IPS DF 6.9 (cell line): ENCODE data around the gene ZNFX1.

Experiments used
- DNase-seq: peaks from one replicate; pipeline ENCODE4 v3.0.0-alpha.2; 2013; ENCODE audit warnings: low read depth, low spot score
- H3K27ac ChIP-seq: one replicate; pipeline ENCODE4 v1.5.1; 2013; ENCODE audit warnings: low read length, control low read depth
- H3K27me3 ChIP-seq: 2 replicates; pipeline ENCODE4 v1.6.1; 2013; ENCODE audit warnings: mild to moderate bottlenecking, low read length; ENCODE audit not compliant: control insufficient read depth, insufficient read depth
- H3K36me3 ChIP-seq: 2 replicates; pipeline ENCODE4 v1.6.1; 2013; ENCODE audit warnings: low read length; ENCODE audit not compliant: control insufficient read depth, insufficient read depth
- H3K4me1 ChIP-seq: 2 replicates; pipeline ENCODE4 v1.6.1; 2013; ENCODE audit warnings: low read length; ENCODE audit not compliant: control insufficient read depth, insufficient read depth
- H3K4me3 ChIP-seq: 2 replicates; pipeline ENCODE4 v1.5.1; 2013; ENCODE audit warnings: mild to moderate bottlenecking, low read length
- H3K9me3 ChIP-seq: 2 replicates; pipeline ENCODE4 v1.6.1; 2013; ENCODE audit warnings: low read length, inconsistent platforms; ENCODE audit not compliant: control insufficient read depth, insufficient read depth
- WGBS: extraction: QIAGEN DNeasy Blood & Tissue Kit; methylation state at CpG from one replicate; pipeline ENCODE4 v1.1.7; 2013; ENCODE audit warnings: mixed read lengths, missing lambda C conversion rate; ENCODE audit not compliant: insufficient read length, insufficient coverage; 5-methylcytosine and 5-hydroxymethylcytosine counted together

ZNFX1 gene

GRCh38 chr20:49293122-49293521 is 15.3 kb upstream of the ZNFX1 start:
- Histone ChIP-seq H3K27ac (no peak overlapping the region), H3K4me1 (peaks cover 2% of the 10 kb centered on the region), H3K36me3 (peaks cover 16% of the 10 kb centered on the region; the same call in 1 of the 2 replicates), H3K9me3 (no peaks in the 10 kb centered on the region), H3K4me3 (no peak overlapping the region), H3K27me3 (no peaks in the 10 kb centered on the region)
- no peak for DNase-seq
- no CpG with 5 or more reads among the region's 6 CpGs for WGBS

DNA sequence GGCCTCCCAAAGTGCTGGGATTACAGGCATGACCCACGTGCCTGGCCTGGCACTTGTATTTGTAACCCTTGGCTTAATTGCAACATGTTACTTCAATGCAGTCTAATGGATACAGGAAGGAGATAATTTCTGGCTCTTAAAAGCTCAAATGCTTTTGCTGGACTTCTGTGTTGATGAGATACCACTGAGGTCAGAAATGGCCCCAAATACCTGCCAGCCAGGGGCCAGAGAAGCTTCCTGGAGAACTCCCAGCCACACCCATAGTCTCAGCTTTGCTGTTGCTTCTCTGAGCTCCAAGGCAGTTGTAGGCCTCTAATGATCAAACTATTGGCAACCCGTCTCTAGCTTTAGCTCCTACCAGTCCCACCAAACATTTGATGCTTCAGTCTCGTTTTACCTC is 14.2 kb upstream of the ZNFX1 start:
- H3K4me1 ChIP-seq: no peaks in the 10 kb centered on the region
- H3K27me3 ChIP-seq: no peaks in the 10 kb centered on the region
- H3K4me3 ChIP-seq: no peak overlapping the region
- DNase-seq: no peak
- no peak overlapping the region for H3K27ac ChIP-seq
- H3K9me3 ChIP-seq: no peaks in the 10 kb centered on the region
- WGBS: no CpG with 5 or more reads among the region's 3 CpGs
- peaks cover 24% of the 10 kb centered on the region; the same call in 1 of the 2 replicates for H3K36me3 ChIP-seq

- no CpG with 5 or more reads among the region's 1 CpG for WGBS
- Histone ChIP-seq H3K27ac (no peak overlapping the region), H3K36me3 (peaks cover 31% of the 10 kb centered on the region; the same call in 1 of the 2 replicates), H3K9me3 (no peaks in the 10 kb centered on the region), H3K4me3 (no peak overlapping the region), H3K27me3 (no peaks in the 10 kb centered on the region), H3K4me1 (no peaks in the 10 kb centered on the region)
- no peak for DNase-seq
Measured at GRCh38 chr20:49291200-49291599, 13.3 kb upstream of the ZNFX1 start.

DNA sequence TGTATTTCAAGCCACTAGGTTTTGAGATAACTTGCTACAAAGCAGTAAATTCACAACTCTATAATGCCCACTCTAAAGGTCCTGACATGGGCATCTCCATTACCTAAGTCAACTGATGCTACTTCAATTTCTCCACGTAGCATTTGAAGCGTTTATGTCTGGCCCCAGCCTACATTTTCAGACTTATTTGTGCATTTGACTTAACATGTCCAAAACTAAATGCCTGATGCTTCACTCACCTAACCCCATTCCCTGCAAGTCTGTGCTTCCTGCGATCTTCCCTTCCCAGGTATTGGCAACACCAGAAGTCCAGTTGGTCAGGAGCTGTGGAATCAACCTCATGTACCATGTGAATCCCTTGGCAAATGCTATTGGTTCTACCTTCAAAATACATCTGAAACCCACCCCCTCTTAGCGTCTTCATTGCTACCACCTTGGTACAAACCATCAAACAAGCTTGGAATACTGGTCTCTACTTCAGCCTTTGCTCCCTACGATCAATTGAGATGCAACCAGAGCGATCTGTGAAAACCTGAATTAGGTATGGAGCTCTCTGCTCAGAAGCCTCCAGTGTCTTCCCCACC is 12.8 kb upstream of the ZNFX1 start:
- WGBS: no CpG with 5 or more reads among the region's 6 CpGs
- H3K4me3 ChIP-seq: no peak overlapping the region
- H3K27me3 ChIP-seq: no peaks in the 10 kb centered on the region
- H3K4me1 ChIP-seq: no peaks in the 10 kb centered on the region
- no peaks in the 10 kb centered on the region for H3K9me3 ChIP-seq
- H3K27ac ChIP-seq: no peak overlapping the region
- peaks cover 36% of the 10 kb centered on the region; the same call in 1 of the 2 replicates for H3K36me3 ChIP-seq
- no peak for DNase-seq

GRCh38 chr20:49288784-49289696 is 11.2 kb upstream of the ZNFX1 start:
- Histone ChIP-seq H3K4me3 (no peak overlapping the region), H3K9me3 (no peaks in the 10 kb centered on the region), H3K27me3 (no peaks in the 10 kb centered on the region), H3K4me1 (no peaks in the 10 kb centered on the region), H3K36me3 (peaks cover 45% of the 10 kb centered on the region; the same call in 1 of the 2 replicates), H3K27ac (no peak overlapping the region)
- WGBS: no CpG with 5 or more reads among the region's 10 CpGs
- DNase-seq: no peak

GRCh38 chr20:49288250-49288751 is 10.4 kb upstream of the ZNFX1 start:
- Histone ChIP-seq H3K27me3 (no peaks in the 10 kb centered on the region), H3K9me3 (no peaks in the 10 kb centered on the region), H3K27ac (no peak overlapping the region), H3K36me3 (peaks cover 52% of the 10 kb centered on the region; the same call in 1 of the 2 replicates), H3K4me3 (no peak overlapping the region), H3K4me1 (no peaks in the 10 kb centered on the region)
- no peak for DNase-seq
- no CpG with 5 or more reads among the region's 2 CpGs for WGBS

DNA sequence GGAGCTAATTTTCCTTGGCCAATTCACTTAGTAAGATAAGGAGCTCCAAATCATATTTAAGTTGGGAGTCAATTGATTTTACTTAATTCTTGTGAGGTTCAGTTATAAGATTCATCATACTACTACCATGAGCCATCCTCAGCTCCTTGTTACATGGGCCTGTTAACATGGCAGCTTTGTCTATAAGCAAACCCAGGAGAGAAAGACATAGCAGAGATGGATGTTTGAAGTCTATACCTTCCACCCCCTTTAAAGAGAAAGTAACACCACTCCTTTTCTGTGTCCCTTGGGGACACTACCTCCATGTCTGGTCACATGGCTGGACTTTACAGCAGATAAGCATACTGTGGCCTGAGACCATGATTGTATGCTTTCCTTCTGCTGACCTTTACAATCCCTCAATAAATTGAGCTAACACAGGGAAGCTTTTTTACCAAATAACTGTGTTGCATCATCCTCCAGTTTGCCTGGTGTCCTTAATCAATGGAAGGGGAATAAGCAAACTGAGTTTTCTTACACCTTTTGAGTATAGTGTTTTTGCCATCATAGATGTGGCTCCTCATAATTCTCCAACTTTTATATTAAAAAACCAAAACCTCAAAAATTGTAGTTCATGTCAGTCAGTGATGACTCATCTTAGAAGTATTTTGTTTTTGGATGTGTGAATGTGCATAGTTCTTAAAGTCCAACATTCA is 9.8 kb upstream of the ZNFX1 start:
- no peaks in the 10 kb centered on the region for H3K4me1 ChIP-seq
- H3K27ac ChIP-seq: no peak overlapping the region
- peaks cover 58% of the 10 kb centered on the region; the same call in 1 of the 2 replicates for H3K36me3 ChIP-seq
- no peaks in the 10 kb centered on the region for H3K9me3 ChIP-seq
- DNase-seq: no peak
- no peak overlapping the region for H3K4me3 ChIP-seq
- H3K27me3 ChIP-seq: no peaks in the 10 kb centered on the region

DNA sequence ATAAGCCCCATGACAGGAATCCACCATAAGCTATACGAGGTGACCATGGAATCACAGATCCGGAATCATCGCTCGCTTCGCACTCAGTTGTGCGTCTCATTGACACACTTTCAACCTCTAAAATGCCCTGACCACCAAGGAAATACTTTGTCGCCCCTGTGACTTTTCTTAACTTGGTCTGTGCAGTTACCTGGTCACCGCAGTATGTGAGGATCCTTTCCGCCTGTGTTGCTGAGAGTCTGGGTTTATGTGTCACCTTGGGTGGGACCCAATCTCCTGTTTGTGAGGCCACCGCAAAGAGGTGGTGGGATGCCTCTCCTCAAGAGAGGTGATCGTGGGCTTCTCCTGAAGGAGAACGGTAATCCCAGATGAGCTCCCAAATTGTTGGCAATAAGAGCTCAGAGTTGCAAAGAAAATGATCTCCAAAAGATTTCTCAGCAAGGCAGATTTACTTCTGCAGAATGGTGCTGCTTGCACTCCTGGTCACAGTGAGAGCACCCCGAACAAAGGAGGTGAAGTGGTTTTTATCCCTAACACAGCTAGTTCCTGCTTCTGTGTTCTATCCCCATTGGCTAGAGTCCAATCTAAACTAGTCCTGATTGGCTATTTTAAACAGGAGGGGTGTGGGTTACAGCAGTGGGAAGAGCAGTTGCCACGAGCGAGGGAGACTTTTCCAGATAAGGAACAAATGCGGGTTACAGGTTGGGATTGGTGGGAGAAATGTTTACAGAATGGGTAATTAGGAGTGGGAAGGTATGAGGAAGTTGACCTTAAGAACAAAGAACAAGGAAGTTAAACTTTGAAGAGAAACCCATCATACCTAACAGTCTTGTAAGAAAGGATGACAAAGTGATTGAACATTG is 9.1 kb upstream of the ZNFX1 start:
- Histone ChIP-seq H3K36me3 (peaks cover 66% of the 10 kb centered on the region), H3K4me1 (peaks cover 2% of the 10 kb centered on the region; the same call in 1 of the 2 replicates), H3K27ac (no peak overlapping the region), H3K4me3 (no peak overlapping the region), H3K27me3 (no peaks in the 10 kb centered on the region), H3K9me3 (no peaks in the 10 kb centered on the region)
- WGBS: 100% methylated on average over 1 of the region's 16 CpGs
- no peak for DNase-seq

- no CpG with 5 or more reads among the region's 4 CpGs for WGBS
- Histone ChIP-seq H3K27ac (no peak overlapping the region), H3K27me3 (no peaks in the 10 kb centered on the region), H3K36me3 (peaks cover 74% of the 10 kb centered on the region), H3K4me3 (no peak overlapping the region), H3K4me1 (peaks cover 2% of the 10 kb centered on the region; the same call in 1 of the 2 replicates), H3K9me3 (no peaks in the 10 kb centered on the region)
- DNase-seq: no peak
Measured at GRCh38 chr20:49285813-49286494, 8.1 kb upstream of the ZNFX1 start.
